Stomach (tissue), 9 donors: ENCODE data around the gene CAPZA1. TPM values are rescaled to one million over a fixed set of nuclear protein-coding genes. Genes with fewer than 3 reads are reported as not detected.

ENCODE experiments used
- DNase-seq, 2 donors: peaks; one replicate each; pipeline versions ENCODE4 v3.0.0 to v3.0.0-alpha.2; 2013 to 2019
- H3K27ac ChIP-seq, 5 donors: fragments of 200-600 bp in 4 of 5; sonication (generic) in 4 of 5; one replicate each; pipeline ENCODE4 v1.5.1; 2013 to 2019; ENCODE audit warnings: mild to moderate bottlenecking in 1 of 5, moderate library complexity in 1 of 5
- H3K27me3 ChIP-seq, 3 donors: fragments of 200-600 bp; sonication (generic); one replicate each; pipeline ENCODE4 v1.5.1; 2017 to 2019; ENCODE audit warnings: mixed run types in 1 of 3
- H3K36me3 ChIP-seq, 4 donors: fragments of 200-600 bp; sonication (generic); 1 replicate in 3 of 4; 2 replicates in 1 of 4; pipeline ENCODE4 v1.5.1; 2016 to 2019
- H3K4me1 ChIP-seq, 4 donors: fragments of 200-600 bp; sonication (generic); one replicate each; pipeline ENCODE4 v1.5.1; 2016 to 2019
- H3K4me3 ChIP-seq, 4 donors: fragments of 200-600 bp; sonication (generic) in 3 of 4; one replicate each; pipeline ENCODE4 v1.5.1; 2016 to 2019; ENCODE audit warnings: mild to moderate bottlenecking in 1 of 4
- H3K9me3 ChIP-seq, 4 donors: fragments of 200-600 bp; sonication (generic); one replicate each; pipeline ENCODE4 v1.5.1; 2016 to 2019
- EP300 ChIP-seq: sonication (generic); formaldehyde crosslinking; IDR thresholded peaks from one replicate; pipeline ENCODE4 v1.6.1; 2017; ENCODE audit warnings: antibody characterized with exemption
- POLR2A ChIP-seq, 4 donors: fragments of 450-650 bp; IDR thresholded peaks; one replicate each; pipeline ENCODE4 v1.6.1; 2016; ENCODE audit warnings: antibody characterized with exemption in 4 of 4, control low read depth in 2 of 4, mild to moderate bottlenecking in 1 of 4, moderate library complexity in 1 of 4
- POLR2AphosphoS5 ChIP-seq, 3 donors: sonication (generic); formaldehyde crosslinking; IDR thresholded peaks; one replicate each; pipeline ENCODE4 v1.6.1; 2016; ENCODE audit warnings: antibody characterized with exemption in 3 of 3
- WGBS, 5 donors: extraction: QIAGEN DNeasy Blood & Tissue Kit in 3 of 5; methylation state at CpG; one replicate each; pipeline versions ENCODE4 v1.1.5 to v1.1.7; 2013 to 2018; 5-methylcytosine and 5-hydroxymethylcytosine counted together
- intact Hi-C: fragments of 100-400 bp; cut with DNase I; formaldehyde crosslinking; loops from one replicate; pipeline ENCODE4 v1.15.1; 2023; ENCODE audit warnings: low total_unique reads
- polyA plus RNA-seq, 3 donors: library from polyadenylated mRNA; stranded (reverse); fragments of 200-250 nt; gene quantifications; one replicate each; pipeline ENCODE4 v1.2.3, GENCODE V29; 2013
- total RNA-seq, 5 donors: library from RNA; depleted of rRNA; stranded (reverse); fragments of >200 nt; gene quantifications; one replicate each; pipeline versions ENCODE4 v1.1.0 to v1.2.3, GENCODE V29; 2014 to 2016
- TF ChIP-seq, protein P1 (sequence below), 7 experiments: fragments of 450-650 bp in 4 of 7; fragments of 200-600 bp in 3 of 7; sonication (generic) in 3 of 7; IDR thresholded peaks; one replicate each; pipeline ENCODE4 v1.5.1; 2016 to 2019; ENCODE audit warnings: antibody characterized with exemption in 7 of 7, control low read depth in 2 of 7, mild to moderate bottlenecking in 1 of 7
- donor health status: healthy with polysubstance abuse.
- donor health status: Bipolar disorder and iron deficiency.
- donor health status: healthy.

Gene CAPZA1
- total and polyA plus RNA-seq, 8 donors: 15.8 to 257 (median 67.0) TPM

DNA sequence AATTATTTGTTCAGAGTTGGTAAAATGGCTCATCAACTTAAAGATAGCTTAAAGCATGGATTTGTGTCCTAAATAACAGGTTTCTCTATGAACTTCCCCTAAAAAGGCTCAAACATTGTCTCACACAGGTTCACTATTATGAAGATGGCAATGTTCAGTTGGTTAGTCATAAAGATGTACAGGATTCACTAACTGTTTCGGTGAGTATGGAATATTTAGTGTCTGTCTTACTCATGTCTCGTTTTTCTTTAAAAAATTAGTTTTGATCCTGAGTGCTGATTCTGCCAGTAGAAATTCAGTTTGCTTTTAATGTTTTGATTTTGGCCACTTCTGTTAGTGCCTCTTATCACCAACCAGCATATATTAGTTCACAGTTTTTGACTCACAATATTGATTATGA, 47.3 kb downstream of the CAPZA1 start:
- H3K27me3 ChIP-seq: no peaks in the 10 kb centered on the region
- H3K4me3 ChIP-seq: no peak overlapping the region
- DNase-seq: no peak
- WGBS, 5 donors: 77 to 96% (median 84%) methylated on average over 2 of the region's 2 CpGs
- peaks cover 65 to 99% (median 98%) of the 10 kb centered on the region in 4 donors for H3K36me3 ChIP-seq
- TF ChIP-seq POLR2A (IDR thresholded peaks at IDR 0.05) (no peak), EP300 (no peak), POLR2AphosphoS5 (IDR thresholded peaks at IDR 0.05) (no peak)
- TF ChIP-seq, protein P1, sequence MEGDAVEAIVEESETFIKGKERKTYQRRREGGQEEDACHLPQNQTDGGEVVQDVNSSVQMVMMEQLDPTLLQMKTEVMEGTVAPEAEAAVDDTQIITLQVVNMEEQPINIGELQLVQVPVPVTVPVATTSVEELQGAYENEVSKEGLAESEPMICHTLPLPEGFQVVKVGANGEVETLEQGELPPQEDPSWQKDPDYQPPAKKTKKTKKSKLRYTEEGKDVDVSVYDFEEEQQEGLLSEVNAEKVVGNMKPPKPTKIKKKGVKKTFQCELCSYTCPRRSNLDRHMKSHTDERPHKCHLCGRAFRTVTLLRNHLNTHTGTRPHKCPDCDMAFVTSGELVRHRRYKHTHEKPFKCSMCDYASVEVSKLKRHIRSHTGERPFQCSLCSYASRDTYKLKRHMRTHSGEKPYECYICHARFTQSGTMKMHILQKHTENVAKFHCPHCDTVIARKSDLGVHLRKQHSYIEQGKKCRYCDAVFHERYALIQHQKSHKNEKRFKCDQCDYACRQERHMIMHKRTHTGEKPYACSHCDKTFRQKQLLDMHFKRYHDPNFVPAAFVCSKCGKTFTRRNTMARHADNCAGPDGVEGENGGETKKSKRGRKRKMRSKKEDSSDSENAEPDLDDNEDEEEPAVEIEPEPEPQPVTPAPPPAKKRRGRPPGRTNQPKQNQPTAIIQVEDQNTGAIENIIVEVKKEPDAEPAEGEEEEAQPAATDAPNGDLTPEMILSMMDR (IDR thresholded peaks at IDR 0.05): no peak
- H3K9me3 ChIP-seq: no peaks in the 10 kb centered on the region
- intact Hi-C loops: no loop called here
- H3K4me1 ChIP-seq: no peaks in the 10 kb centered on the region
- H3K27ac ChIP-seq: no peak overlapping the region

DNA sequence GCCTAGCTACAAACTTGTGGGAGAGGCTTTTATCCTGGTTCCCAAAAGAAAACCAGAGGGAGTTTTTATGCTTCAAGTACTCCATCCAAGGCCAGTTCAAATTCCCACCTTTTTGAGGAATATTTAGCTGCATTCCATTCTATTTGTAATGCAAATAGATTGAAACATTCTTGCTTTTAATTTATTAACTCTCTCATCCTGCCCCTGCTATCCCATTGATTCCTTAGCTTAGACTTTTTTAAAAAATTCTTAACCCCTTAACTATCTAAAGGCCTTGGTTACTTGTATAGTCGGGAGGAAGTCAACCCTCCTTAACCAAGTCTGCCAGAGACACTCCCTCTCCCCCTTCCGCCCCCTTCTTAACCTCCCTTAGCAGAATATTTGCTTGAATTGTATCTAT, 52.4 kb downstream of the CAPZA1 start:
- no peak overlapping the region for H3K4me3 ChIP-seq
- H3K4me1 ChIP-seq: peaks cover 11 to 28% (median 27%) of the 10 kb centered on the region in 4 donors
- intact Hi-C loops: no loop called here
- TF ChIP-seq POLR2AphosphoS5 (IDR thresholded peaks at IDR 0.05): no peak
- no peak for TF ChIP-seq EP300
- H3K36me3 ChIP-seq: peaks cover 35 to 52% (median 50%) of the 10 kb centered on the region in 4 donors
- DNase-seq: no peak
- no peaks in the 10 kb centered on the region for H3K9me3 ChIP-seq
- WGBS, 5 donors: 73 to 81% (median 76%) methylated on average over 2 of the region's 2 CpGs
- H3K27me3 ChIP-seq: no peaks in the 10 kb centered on the region
- no peak overlapping the region for H3K27ac ChIP-seq

DNA sequence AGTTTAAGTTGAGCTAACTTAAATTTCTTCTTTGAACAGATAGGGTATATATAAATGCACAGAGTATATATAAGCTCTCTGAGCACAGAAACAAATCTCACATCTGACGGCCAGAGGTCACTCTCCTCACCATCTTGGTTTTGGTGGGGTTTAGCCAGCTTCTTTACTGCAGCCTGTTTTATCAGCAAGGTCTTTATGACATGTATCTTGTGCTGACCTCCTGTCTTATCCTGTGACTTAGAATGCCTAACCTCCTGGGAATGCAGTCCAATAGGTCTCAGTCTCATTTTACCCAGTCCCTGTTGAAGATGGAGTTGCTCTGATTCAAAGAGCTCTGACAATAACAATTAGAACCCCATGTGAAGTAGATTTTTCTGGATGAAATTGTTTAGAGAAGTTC, 53.2 kb downstream of the CAPZA1 start:
- intact Hi-C loops: no loop called here
- H3K4me3 ChIP-seq: no peak overlapping the region
- 76 to 97% (median 87%) methylated on average over 1 of the region's 1 CpG for WGBS, 5 donors
- no peaks in the 10 kb centered on the region for H3K9me3 ChIP-seq
- DNase-seq: no peak
- peaks cover 27 to 44% (median 41%) of the 10 kb centered on the region in 4 donors for H3K36me3 ChIP-seq
- H3K27ac ChIP-seq: peak overlapping the region in 2 of 5 donors; percentile 95 to 96
- H3K27me3 ChIP-seq: no peaks in the 10 kb centered on the region
- peaks cover 11 to 28% (median 27%) of the 10 kb centered on the region in 4 donors for H3K4me1 ChIP-seq
- no peak for TF ChIP-seq POLR2A (IDR thresholded peaks at IDR 0.05)
- TF ChIP-seq, protein P1 (IDR thresholded peaks at IDR 0.05): no peak
- no peak for TF ChIP-seq POLR2AphosphoS5 (IDR thresholded peaks at IDR 0.05)
- TF ChIP-seq EP300: no peak

DNA sequence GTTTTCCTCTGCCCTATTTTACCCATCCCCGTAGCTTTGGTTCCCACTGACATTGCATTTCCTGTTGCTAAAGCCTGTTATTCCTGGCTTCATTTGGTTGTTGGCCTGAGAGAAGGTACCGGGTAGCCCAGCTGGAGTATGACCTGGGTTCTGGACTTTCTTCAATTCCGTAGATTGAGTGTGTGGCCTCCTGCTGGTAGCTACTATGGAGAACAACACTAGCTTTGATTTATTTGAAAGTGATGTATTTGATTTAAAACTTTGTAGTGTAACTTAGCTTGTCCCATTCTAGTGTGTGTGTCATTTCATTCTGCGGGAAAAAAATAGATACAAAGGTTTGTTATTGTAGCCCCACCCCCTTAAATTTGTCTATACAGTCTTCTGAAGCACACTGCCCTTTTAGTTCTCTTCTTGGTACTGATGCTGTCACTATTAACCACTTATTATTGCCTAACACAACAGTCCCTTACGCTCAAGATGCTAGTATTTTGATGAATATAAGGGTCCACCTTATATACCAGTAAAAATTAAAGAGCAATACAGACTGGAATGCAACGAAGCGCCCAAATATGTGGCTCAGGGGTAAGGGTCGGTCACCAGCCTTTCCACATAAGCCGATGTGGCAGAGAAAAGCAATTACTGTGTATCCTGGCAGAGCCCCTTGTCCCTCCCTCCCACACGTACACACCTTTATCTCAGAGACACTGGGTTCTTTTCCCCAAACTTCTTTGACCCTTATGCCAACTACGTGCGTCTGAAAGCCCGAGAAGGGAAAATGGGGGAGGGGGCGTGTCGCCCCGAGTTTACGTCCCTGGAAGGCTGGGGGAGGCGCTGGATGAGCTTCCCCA, 54.2 kb downstream of the CAPZA1 start:
- H3K27me3 ChIP-seq: no peaks in the 10 kb centered on the region
- intact Hi-C loops: no loop called here
- peak overlapping the region; percentile 80 to 88 (median 84) for H3K4me3 ChIP-seq
- TF ChIP-seq POLR2A (IDR thresholded peaks at IDR 0.05) (no peak), POLR2AphosphoS5 (IDR thresholded peaks at IDR 0.05) (peak in 1 of 3 donors; percentile 37), EP300 (no peak)
- TF ChIP-seq, protein P1 (IDR thresholded peaks at IDR 0.05): peak in 3 of 7 experiments; percentile 39 to 47 (median 46)
- peaks cover 19 to 34% (median 32%) of the 10 kb centered on the region in 4 donors for H3K36me3 ChIP-seq
- H3K4me1 ChIP-seq: peaks cover 11 to 28% (median 27%) of the 10 kb centered on the region in 4 donors
- WGBS, 5 donors: 3 to 5% (median 4%) methylated on average over 18 of the region's 18 CpGs
- peak in 1 of 2 donors; percentile 76 for DNase-seq
- no peaks in the 10 kb centered on the region for H3K9me3 ChIP-seq
- H3K27ac ChIP-seq: peak overlapping the region; percentile 84 to 96 (median 95)
